SU-DHL-6 (cell line): Measurements from ENCODE around the gene KDM6B.

Experiments
- EZH2phosphoT487 ChIP-seq: fragments of 200-600 bp; sonication (generic), shearing (Covaris generic); conservative IDR thresholded peaks from 2 replicates; pipeline ENCODE4 v1.6.1; 2018; ENCODE audit warnings: mild to moderate bottlenecking, antibody characterized with exemption, low read length, moderate library complexity, mixed read lengths
- TF ChIP-seq, protein P1 (sequence below): fragments of 200-600 bp; sonication (generic); IDR thresholded peaks from one replicate; pipeline ENCODE4 v1.5.1; 2017; ENCODE audit warnings: antibody characterized with exemption, mild to moderate bottlenecking, low read length, moderate library complexity; ENCODE audit not compliant: insufficient read depth, poor library complexity, severe bottlenecking

DNA sequence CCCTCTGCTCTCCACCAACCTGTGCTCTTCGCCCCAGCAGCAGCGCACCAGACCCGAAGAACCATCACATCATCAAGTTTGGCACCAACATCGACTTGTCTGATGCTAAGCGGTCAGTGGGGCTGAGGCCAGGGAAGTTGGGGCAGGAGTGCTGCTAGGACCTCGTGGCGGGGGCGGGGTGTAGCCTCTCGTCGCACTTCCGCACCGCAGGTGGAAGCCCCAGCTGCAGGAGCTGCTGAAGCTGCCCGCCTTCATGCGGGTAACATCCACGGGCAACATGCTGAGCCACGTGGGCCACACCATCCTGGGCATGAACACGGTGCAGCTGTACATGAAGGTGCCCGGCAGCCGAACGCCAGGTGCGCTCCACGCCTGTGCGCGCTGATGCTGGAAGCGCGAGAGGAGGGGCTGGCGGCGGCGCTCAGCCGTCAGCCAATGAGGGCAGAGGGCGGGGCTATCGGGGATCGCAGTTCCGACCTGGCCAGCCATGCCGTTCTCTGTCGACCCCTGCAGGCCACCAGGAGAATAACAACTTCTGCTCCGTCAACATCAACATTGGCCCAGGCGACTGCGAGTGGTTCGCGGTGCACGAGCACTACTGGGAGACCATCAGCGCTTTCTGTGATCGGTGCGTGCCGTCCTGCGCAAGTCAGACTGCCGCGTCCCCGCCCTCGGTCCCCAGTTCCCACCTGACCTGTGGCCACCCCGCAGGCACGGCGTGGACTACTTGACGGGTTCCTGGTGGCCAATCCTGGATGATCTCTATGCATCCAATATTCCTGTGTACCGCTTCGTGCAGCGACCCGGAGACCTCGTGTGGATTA is 17.6 kb downstream of the KDM6B start:
- TF ChIP-seq, protein P1, sequence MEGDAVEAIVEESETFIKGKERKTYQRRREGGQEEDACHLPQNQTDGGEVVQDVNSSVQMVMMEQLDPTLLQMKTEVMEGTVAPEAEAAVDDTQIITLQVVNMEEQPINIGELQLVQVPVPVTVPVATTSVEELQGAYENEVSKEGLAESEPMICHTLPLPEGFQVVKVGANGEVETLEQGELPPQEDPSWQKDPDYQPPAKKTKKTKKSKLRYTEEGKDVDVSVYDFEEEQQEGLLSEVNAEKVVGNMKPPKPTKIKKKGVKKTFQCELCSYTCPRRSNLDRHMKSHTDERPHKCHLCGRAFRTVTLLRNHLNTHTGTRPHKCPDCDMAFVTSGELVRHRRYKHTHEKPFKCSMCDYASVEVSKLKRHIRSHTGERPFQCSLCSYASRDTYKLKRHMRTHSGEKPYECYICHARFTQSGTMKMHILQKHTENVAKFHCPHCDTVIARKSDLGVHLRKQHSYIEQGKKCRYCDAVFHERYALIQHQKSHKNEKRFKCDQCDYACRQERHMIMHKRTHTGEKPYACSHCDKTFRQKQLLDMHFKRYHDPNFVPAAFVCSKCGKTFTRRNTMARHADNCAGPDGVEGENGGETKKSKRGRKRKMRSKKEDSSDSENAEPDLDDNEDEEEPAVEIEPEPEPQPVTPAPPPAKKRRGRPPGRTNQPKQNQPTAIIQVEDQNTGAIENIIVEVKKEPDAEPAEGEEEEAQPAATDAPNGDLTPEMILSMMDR = peak; percentile 59
- no peak for TF ChIP-seq EZH2phosphoT487
